Astrocyte (in vitro differentiated cells and primary cell): ENCODE measurements around the gene ALOXE3.
"Not testable (repeated sequence)": the region's sequence is repeated elsewhere in the genome, so short reads cannot be mapped to it uniquely, and the experiment has no call there.

ENCODE experiments used
- EZH2 ChIP-seq: IDR thresholded peaks from 2 replicates; pipeline ENCODE4 v1.6.1; 2012; ENCODE audit warnings: mild to moderate bottlenecking, low read length, inconsistent platforms; ENCODE audit not compliant: insufficient read depth
- TF ChIP-seq, protein P1 (sequence below): IDR thresholded peaks from 2 replicates; pipeline ENCODE4 v1.5.1; 2011; ENCODE audit warnings: low read depth, mild to moderate bottlenecking, inconsistent platforms, low read length, moderate library complexity; ENCODE audit not compliant: insufficient read depth

DNA sequence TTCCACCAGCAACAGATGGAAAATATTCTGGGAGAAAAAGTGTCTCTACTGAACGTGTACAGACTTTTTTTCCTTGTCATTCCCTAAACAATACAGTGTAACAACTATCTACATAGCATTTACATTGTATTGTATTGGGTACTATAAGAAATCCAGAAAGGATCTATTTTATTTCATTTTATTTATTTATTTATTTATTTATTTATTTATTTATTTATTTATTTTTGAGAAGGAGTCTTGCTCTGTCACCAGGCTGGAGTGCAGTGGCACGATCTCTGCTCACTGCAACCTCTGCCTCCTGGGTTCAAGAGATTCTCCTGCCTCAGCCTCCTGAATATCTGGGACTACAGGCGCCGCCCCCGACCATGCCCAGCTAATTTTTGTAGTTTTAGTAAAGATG lies 40.4 kb downstream of the ALOXE3 start:
- TF ChIP-seq, protein P1, sequence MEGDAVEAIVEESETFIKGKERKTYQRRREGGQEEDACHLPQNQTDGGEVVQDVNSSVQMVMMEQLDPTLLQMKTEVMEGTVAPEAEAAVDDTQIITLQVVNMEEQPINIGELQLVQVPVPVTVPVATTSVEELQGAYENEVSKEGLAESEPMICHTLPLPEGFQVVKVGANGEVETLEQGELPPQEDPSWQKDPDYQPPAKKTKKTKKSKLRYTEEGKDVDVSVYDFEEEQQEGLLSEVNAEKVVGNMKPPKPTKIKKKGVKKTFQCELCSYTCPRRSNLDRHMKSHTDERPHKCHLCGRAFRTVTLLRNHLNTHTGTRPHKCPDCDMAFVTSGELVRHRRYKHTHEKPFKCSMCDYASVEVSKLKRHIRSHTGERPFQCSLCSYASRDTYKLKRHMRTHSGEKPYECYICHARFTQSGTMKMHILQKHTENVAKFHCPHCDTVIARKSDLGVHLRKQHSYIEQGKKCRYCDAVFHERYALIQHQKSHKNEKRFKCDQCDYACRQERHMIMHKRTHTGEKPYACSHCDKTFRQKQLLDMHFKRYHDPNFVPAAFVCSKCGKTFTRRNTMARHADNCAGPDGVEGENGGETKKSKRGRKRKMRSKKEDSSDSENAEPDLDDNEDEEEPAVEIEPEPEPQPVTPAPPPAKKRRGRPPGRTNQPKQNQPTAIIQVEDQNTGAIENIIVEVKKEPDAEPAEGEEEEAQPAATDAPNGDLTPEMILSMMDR: not testable (repeated sequence)
- TF ChIP-seq EZH2: not testable (repeated sequence)
